HG02763 (cell line): ENCODE results near the gene S100A11.

Experiments used
- ATAC-seq: cut with Tn5 transposase; IDR thresholded peaks from one replicate; pipeline ENCODE4 v1.9.1; 2021; ENCODE audit warnings: mild to moderate bottlenecking, moderate library complexity; ENCODE audit not compliant: unreplicated experiment

The S100A11 gene

DNA sequence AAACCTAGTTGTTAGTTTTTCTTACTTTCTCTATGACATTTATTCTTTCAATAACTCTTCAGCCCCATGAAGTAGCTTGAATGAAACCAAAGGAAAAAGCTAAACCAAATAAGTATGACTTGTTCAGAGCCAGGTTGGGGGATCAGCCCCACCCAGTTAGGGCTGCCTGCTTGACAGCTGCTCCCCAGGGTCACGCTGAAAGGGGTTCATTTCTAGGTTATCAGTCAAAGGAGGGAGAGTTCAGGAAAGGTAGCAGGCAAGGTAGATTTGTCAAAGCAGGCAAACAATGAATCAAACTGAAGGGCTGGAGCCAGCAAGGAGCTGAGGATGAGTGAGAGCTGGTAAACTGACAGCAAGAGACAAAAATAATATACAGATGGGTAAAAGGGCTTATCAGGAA, 3.1 kb upstream of the S100A11 start:
- no peak for ATAC-seq

DNA sequence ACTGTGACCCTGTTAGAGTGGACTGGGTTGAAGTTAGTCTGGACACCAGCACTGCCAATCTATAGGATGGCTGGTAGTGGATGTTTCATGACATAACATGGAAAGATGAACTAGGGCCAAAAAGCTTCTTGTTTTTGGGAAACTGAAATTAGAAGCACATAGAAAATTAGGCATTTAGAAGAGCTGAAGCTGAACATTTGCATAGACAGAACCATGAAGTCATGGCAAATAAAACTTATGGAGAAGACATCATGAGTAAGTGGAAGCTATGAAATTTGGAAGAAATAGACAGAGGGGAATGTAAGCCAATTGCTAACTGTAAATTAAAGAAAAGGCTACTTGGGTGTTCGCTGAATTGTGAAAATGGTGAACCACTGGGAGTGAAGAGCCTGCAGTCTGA, 2.7 kb upstream of the S100A11 start:
- no peak for ATAC-seq

DNA sequence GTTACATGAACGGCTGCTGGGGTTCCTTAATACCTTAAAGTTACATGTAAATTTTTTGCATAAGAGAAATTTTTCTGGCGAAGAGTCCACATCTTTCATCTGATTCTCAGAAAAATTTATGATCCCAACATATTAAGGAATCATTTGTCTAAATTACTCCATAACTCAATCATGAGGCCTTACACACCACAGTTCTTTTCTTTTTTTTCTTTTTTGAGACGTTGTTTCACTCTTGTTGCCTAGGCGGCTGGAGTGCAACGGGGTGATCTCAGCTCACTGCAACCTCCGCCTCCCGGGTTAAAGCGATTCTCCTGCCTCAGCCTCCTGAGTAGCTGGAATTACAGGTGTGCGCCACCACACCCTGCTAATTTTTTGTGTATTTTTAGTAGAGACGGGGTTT, 2.1 kb upstream of the S100A11 start:
- no peak for ATAC-seq

DNA sequence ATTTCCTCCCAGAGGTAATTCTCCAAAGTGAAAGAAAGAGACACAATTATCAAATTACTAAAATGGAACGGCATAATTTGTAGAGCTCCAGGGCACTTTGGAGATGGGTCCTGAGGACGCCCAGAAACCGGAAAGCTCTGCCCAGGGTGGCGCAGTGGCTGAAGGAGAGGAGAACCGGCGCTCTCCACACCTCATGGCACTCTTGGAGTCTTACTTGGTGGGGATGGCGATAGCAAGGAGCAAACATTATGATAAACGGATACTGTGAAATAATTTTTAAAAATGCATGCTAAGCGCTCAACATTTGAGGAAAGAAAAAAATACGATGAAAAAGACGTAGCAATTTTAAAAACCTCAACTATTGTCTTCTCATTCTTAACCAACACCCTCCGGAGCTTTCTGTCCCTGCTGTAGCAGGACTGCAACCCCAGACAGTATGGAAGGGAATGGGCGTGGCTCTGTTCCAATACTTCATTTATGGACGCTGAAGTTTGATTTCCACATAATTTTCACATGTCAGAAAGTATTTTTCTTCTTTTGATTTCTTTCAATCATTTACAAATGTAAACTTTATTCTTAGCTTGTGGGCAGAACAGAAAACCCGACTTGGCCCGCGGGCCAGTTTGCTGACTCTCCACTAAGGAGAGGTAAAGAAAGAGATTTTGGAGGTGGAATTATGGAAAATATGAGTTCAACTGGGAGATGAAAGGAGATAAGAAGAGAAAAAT, 1.1 kb downstream of the S100A11 start:
- no peak for ATAC-seq

DNA sequence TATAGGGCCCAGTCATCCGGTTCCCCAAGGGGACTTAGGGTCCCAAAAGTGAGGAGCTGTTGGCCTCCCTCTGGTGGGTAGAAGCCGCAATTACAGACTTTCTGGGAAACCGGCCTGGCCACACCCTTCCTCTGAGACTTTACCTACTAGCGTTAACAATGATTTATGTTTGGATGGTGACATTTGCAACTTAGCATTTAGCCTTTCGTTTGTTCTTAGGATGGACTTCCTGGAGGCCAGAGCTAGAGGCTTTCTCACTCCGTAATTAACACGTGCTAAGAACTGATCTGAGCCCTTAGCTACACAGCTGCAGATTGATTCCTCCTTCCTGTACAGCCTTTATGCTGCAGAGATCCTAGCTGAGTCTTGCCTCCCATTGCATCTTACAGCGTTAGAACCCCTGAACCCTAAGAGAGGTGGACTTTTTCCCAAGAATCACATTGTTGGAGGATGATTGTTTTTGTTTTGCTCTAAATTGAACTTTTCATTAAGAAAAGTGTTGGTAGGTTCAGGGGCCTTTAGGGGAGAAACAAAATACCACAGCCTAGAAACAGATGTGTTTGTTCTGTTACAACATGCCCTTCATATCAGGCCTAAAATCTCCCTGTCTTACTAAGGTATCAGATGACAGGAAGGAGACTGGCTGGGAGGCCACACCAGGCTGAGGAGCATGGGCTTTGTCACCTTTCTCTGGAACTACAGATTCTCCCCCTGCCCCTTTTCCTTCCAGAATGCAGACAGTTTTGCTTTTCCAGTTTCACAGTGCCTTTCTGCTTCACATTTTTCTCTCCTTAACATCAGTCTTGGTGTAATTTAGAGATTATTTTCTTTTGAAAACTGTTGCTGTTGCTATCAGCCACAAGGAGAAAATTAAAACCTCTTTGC, 1.9 kb downstream of the S100A11 start:
- ATAC-seq = no peak

DNA sequence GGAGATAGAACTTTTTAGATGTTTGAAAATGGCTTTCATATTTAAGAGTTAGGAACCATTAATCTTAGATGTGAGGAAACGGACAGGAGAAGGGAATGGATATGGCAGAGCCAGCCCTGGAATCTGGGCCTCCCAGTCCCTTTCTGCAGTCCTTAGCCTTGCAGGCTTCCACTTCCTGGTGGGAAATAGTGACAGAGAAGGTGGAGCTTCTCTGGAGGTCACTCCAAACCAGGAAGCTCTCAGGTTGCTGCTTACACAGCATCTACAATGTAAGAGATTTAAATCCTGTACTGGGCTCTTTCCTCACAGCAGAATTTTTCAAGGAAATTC, 2.5 kb downstream of the S100A11 start:
- ATAC-seq = no peak

DNA sequence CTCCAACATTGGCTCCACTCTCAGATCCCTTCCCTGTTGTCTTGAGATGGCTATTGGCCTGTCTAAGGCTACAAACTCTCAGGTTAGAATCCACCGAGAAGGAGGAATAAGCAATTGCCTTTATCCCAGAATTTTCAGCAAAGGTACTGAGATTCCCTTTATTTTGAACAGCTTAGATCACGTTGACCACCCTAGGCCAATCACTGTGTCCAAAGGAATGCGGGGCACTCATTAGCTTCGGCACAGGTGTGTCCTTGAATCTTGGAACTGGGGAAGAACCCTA, 6.9 kb downstream of the S100A11 start:
- no peak for ATAC-seq

DNA sequence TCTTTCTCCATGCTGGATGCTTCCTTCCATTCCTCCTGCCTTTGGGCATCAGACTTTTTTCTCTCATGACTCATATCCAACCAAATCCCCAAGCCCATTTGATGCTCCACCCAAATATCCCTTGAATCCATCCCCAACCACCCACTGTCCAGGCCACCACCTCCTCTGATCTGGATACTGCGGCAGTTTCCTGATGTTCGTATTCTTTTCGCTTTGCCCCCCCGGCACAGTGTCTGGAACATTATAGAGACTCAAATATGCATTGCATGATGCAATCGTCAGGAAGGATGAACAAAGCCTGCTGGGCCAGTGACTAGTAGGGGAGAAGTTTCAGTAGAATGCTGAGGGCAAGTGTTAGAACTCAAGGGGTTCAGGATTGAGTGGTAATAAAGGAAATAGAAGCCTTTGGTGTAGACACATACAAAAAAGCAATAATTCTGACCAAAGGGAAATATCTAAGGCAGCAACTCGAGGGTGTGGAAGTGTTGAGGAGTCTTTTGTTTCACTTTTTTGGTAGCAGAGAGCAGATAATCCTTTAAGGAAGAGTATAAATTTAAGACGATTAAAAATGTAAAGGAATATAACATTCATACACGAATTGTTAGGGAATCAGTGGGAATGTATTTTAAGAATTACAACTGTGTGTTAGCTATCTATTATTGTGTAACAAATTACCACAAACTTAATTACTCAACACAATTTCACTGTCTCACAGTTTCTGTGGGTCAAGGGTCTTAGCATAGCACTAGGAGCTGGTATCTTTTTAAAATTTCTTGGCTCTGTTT, 7.5 kb downstream of the S100A11 start:
- no peak for ATAC-seq

DNA sequence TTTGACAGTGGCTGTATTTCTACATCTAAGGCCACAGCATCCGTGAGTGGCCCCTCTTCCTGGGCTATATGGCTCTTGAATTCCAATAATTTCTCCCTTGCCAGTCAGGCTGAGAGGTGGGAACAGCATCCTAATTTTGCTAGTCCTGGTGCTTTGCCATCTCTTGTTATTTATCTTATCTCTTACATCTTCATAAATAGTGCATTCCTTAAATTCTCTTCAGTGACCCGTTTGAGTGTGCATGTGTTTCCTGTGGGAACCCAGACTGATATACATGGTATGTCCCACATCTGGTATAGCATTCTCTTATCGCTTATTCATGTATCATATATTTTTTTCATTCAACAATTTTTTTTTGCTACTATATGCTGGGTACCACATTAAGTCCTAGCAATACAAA, 9.9 kb downstream of the S100A11 start:
- no peak for ATAC-seq

DNA sequence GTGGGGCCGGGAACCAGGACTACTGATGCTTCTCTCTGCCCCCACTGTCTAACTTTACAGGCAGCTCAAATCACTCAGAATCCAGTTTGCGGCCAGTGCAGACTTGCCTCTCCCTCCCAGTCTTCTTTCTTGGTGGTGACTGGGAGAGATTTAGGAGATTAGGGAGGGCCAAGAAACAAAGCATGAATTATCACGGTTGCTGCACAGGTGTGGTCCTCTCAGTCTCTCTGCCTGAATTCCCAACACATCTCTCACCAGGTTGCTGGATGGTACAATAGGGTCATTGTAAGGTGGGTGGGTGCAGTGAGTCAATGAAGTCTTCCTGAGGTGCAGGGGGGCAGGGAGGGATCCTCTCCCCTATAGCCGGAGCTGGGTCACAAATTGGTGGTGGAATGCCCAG, 12.6 kb downstream of the S100A11 start:
- ATAC-seq = no peak

DNA sequence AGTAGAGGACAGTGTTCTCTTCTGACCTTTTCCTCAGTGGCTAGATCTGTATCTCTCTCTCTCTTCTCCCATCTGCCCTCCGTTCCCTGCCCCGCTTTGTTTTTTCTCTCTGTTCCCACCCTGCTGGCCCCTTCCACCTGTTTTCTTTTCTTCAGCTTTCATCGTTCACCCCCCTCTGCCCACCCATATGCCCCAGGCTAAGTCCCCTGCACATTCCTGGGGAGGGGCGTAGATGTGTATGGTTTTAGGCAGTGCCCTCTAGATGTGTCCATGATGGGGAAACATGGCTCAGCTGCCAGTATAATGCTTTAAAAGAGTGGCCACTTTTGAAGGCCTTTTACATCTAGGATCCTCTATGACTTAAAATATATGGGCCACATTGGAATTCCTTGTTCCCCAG, 13.6 kb downstream of the S100A11 start:
- no peak for ATAC-seq

DNA sequence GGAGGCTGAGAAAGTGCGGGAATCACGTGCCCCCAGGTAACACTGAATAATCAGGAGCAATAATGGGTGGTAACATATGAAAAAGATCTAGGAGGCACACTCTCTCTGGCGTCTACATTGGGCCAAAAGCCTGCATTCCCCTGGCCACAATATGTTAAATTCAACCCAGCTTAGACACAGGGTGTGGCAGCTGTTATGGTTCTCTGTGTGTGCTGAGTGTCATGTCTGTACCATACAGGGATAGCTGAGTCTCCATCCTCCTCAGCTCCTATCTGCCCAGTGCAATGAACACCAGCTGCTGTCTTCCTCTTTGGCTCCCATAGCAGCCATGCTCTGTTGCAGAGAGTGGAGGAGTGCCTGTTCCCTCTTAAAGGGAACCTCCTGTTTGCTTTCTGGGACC, 14.3 kb downstream of the S100A11 start:
- no peak for ATAC-seq

DNA sequence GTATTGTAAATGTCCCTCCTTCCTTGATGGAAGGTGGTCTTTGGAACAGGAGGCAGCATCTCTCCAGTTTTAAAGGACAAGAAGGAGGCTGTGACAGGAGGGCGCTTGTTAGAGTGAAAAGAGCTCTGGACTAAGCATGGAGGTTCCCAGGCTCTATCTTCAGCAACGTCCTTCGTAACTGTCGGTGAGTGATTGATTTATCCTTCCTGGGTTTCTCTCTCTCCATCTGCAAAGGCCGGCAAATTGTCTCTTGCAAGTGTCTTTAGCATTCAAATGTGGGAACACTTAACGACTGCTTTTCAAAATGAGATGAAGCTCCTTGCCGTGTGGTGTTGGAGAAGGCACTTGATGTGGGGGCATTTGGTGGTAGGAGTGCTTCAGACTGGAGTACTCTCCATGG, 15.2 kb downstream of the S100A11 start:
- no peak for ATAC-seq

DNA sequence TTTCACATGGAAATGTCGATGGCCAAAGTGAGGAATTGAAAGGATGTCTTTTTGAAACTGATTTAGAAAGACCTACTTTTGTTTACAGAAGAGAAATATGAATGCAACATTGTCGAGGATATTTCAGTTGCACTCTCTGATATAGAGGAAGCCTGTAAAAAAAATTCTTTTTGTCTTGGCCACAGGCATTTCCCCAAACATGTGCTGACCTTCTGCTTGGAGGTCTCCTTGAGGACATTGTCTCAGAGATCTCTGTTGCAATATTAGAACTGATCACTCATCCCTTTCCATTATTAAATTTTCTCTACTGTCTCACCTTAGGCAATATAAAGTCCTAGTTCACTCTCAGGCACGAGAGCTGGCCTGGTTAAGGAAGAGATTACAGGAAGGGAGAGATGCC, 16.0 kb downstream of the S100A11 start:
- no peak for ATAC-seq

DNA sequence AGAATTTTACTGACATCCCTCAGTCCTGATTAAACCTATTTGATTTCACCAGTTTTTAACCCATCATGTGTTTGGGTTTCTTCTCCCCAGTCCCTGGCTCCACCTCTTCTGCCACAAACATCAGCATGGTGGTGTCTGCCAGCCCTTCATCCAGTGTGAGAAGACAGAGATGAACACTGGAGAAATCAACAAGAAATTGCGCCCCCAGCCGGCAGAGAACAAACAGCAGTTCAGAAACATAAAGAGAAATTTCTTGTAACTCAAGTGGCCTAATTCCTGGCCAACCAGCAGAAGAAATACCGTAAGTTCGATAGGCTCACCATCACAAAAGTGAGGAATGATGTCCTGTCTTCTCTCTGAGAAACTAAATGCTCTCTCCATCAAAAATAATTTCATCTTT, 18.3 kb downstream of the S100A11 start:
- ATAC-seq = no peak

DNA sequence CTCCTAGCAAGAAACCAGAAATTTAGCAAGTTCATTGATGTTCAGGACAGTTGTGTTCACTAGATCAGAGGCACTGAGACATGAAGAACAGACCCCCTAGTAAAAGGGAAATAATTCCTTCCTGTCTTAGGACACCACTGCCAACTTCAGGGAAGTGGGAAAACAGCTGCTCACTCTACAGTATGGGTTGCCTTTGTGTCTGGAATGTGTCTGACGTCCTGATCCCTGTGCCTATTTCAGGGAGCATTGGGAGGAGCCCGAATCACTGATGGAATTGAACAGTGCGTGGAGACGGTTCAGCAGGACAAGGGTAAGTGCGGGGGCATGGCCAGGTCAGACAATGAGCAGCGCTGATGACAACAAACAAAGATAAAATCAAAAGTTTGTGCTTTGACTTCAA, 21.0 kb downstream of the S100A11 start:
- no peak for ATAC-seq

DNA sequence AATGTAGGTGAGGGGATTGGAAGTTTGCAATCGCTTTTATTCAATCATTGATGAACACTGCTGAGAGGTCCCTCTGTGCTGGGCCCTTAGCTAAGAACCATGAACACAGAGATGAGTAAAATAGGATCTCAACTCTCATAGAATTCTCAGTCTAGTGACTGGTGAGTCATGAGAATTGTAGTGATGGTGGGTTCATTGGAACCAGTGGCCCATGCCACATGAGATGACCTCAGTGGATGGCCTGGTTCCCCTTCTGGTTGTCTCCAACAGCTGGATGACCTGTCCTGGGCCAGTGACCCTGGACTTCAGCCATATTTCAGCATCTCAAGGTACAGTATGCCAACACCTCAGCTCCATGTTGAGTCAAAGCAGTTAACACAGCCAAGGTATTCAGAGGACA, 21.9 kb downstream of the S100A11 start:
- no peak for ATAC-seq

DNA sequence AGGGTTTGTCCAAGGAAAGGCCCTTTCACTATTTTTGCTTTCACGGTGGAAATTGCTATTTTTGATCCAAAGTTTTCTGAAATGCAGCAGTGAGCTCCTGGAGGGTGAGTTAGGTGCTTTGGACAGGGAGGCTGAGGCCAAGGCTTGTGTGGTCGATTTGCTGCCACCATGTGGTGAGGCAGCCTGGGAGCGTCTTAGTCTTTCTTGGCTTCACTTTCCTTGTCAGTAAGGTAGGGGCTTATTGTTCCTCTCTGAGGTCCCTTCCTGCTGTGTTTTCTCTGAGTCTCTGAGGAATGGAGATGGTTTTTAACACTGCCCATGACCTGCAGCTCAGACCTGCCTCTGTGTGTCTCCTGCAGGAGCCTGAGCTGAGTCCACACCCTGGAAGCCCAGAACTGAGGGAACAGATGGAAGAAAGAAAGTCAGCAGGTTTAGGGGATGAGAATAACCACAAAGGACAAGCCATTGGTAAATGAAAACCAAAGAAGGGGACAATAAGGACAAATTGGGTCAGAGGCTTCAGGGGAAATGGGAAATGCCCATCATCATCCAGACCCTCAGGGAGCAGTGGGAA, 23.1 kb downstream of the S100A11 start:
- no peak for ATAC-seq

DNA sequence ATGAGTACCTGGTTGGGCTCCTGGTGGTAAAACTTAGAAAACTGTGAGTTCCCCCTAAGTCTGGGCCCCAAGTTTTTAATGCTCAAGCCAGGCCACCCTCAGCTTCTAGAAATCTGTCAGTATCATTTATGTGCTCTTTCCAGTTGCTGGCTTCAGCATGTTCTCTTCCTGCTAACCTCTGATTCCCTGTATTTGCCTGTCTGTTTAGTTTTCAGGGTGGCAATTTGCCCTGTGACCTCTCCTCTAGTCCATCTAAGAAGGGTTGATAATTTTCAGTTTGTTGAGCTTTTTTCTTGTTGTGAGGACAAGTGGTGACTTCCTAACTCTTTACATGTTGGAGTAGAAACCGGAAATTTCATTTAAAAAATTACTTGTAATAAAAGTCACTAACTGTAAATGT, 27.1 kb downstream of the S100A11 start:
- ATAC-seq = no peak

DNA sequence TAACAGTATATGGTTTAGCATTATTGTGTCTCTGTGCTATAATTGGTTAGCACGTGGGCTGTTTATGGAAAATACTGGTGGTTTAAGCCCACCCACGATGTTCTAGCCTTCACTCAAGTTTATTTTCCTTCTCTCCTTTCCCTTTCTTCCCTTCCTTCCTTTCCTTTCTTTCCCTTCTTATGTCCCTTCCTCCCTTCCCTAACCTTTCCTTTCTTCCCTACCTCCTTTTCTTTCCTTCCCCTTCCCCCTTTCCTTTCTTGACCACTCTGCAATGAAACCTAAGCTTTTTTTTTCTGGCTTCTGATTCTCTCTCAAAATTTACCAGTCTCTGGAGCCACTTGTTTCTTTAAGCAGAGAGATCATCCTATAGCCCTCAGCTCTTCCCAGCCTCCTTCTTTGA, 29.8 kb downstream of the S100A11 start:
- no peak for ATAC-seq

DNA sequence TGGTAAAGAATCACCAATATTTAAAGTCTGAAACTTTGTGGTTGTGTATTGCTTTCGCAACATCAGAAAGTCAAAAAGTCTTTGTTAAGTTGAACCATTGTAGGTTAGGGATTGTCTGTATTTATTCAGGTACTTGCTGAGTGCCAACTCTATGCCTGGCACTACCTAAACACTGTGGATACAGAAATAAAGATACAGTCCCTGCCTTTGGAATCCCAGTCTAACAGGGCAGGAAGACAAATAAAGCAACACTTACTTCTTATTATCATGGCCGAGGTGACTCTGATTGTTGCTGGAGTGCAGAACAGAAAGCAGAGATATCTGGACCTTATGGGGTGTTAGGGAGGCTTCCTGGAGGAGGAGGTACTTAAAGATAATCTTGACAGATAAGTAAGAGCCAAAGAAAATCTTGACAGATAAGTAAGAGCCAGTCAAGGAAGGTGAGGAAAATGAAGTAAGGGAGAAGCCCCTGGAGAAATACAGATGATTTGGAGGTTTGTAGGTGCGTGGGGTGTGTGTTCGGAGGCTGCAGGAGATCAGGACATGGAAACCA, 31.4 kb downstream of the S100A11 start:
- ATAC-seq = no peak
